ENCODE results near the gene LILRA5.
"Not testable (repeated sequence)": the region's sequence is repeated elsewhere in the genome, so short reads cannot be mapped to it uniquely, and the experiment has no call there.

DNA sequence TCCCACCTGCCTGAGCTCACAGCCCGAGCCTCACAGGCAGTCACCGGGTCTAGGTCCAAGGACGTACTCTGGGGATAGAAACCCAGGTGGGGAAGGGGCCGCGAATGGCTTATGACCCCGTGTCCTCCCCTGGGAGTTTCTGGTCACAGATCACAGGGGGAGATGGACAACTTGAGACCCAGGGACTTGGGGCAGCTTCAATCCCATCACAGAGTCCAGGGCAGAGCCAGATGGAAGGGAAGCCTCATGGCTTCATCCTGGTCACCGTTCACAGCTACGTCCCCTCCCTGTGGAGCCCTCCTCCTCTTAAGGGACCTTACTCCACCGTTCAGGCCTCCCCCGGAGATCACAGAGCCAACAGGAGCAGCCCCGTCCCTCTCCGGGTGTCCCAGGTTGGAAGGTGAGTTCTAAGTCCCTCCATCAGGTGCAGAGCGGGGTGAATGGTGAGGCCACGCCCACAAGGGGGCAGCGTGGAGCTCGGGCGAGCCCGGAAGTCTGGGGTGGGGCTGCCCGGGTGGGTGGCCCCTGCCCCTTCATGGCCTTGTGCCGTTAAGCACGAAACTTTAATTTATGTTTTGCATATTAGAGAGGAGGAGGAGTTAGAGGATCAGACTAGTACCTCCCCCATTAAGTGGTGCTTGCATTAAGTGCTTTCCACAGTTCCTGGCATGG lies 46.3 kb upstream of the LILRA5 start:
- not testable (repeated sequence) for TF ChIP-seq ZIK1 (CRISPR knock-in tag; IDR thresholded peaks at IDR 0.05; ENCODE audit: borderline replicate concordance, low read depth); ZNF883 (CRISPR knock-in tag; IDR thresholded peaks at IDR 0.05; ENCODE audit: not compliant biosample characterization); ZNF235 (CRISPR knock-in tag; IDR thresholded peaks at IDR 0.05; ENCODE audit: borderline replicate concordance); ZNF543 (CRISPR knock-in tag; IDR thresholded peaks at IDR 0.05); RAD51 (IDR thresholded peaks at IDR 0.05; ENCODE audit: borderline replicate concordance); GLI4 (CRISPR knock-in tag; IDR thresholded peaks at IDR 0.05; ENCODE audit: borderline replicate concordance); BHLHE40 (IDR thresholded peaks at IDR 0.05; ENCODE audit: low read length); EED (CRISPR knock-in tag; IDR thresholded peaks at IDR 0.05); ZNF10 (CRISPR knock-in tag; IDR thresholded peaks at IDR 0.05; ENCODE audit: borderline replicate concordance, low read depth)
